ENCODE data around the gene RIMKLA.

Gene RIMKLA

DNA sequence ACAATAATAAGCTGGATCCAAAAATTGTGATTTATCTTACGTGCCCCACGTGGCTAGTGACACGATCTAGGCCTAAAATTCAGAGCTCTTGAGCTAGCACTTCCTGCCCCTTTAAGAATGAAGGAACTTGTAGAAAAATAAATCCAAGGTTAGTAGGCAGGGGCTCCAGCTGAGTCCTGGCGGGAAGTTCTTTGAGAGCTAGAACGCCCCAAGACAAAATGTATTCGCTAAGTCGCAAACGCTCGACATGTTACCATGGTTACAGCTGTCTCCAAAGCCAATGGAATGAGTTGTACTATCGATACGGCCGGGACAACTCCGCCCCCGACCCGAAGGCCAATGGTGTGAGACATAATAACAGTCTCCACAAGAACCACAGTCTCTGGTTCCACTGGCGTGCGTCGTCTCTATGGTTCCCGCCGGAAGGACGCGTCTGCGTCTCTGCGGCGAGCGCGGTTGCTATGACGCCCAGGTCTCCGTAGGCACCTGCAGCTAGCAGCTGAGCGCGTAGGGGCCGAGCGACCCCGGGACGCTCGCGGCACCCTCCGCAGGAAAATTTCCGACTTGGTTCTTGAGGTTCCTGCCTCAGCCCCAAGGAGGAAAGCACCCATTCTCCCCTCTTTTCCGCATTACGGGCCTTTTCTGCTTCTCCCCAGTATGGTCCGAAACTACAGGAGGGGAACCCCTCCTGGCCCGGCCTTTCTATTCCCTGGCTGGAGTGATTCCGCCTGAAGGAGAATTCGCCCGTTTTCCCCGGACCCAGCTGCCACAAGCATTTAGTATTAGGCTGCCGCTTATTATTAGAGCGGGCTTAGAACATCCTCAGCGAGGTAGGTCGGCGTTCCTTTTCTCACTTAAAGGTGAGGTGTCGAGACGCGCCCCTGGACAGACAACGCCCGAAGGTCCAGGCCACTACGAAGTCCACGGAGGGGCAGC is 82.5 kb downstream of the RIMKLA start, which contains the start of gene CCDC30:
Gene CCDC30 (plus strand): TSS at position 459 of the 936 bp plus-strand sequence. CDS start 17,266 bp downstream, outside the sequence.
- Mint-ChIP-seq H3K36me3 (ENCODE audit: low read depth) (peaks cover 20% of the 10 kb centered on the region), H3K27me3 (ENCODE audit: low read depth, poor library complexity) (peaks cover 22% of the 10 kb centered on the region), H3K27ac (peak within 1 kb of the TSS; percentile 95)

DNA sequence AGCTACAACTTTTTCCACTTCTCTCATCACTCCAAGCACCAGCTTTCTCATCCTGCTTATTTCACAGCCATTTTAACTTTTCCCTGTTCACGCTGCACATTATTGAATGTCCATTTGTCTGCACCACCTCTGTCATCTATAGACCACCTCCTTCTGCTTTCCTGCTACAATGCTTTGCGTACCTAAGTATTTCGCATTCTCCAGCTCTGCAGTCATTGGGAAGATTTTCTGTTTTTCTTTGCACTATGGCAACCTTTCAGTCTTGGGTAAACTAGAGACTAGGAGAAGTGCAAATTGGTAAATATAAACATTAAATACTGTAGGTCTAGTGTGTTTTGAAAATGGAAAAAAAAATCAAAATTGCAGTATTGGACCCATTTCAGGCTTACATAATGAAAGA is 83.3 kb downstream of the RIMKLA start:
- Mint-ChIP-seq H3K36me3 (ENCODE audit: low read depth) (peaks cover 14% of the 10 kb centered on the region), H3K4me3 (peak overlapping the region; percentile 79), H3K27ac (no peak overlapping the region), H3K4me1 (peaks cover 26% of the 10 kb centered on the region), H3K9me3 (no peaks in the 10 kb centered on the region), H3K27me3 (ENCODE audit: low read depth, poor library complexity) (peaks cover 28% of the 10 kb centered on the region)
- TF ChIP-seq, protein P1, sequence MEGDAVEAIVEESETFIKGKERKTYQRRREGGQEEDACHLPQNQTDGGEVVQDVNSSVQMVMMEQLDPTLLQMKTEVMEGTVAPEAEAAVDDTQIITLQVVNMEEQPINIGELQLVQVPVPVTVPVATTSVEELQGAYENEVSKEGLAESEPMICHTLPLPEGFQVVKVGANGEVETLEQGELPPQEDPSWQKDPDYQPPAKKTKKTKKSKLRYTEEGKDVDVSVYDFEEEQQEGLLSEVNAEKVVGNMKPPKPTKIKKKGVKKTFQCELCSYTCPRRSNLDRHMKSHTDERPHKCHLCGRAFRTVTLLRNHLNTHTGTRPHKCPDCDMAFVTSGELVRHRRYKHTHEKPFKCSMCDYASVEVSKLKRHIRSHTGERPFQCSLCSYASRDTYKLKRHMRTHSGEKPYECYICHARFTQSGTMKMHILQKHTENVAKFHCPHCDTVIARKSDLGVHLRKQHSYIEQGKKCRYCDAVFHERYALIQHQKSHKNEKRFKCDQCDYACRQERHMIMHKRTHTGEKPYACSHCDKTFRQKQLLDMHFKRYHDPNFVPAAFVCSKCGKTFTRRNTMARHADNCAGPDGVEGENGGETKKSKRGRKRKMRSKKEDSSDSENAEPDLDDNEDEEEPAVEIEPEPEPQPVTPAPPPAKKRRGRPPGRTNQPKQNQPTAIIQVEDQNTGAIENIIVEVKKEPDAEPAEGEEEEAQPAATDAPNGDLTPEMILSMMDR (IDR thresholded peaks at IDR 0.05), result no peak
- no peak for DNase-seq

More for the DNA sequence above, 82.5 kb downstream of the RIMKLA start, which contains the start of gene CCDC30:
- peak; percentile 91 for DNase-seq
- peak within 1 kb of the TSS; percentile 79 for H3K4me3 Mint-ChIP-seq
- no peaks in the 10 kb centered on the region for H3K9me3 Mint-ChIP-seq
- TF ChIP-seq, protein P1 (IDR thresholded peaks at IDR 0.05), result no peak
- peaks cover 29% of the 10 kb centered on the region for H3K4me1 Mint-ChIP-seq

DNA sequence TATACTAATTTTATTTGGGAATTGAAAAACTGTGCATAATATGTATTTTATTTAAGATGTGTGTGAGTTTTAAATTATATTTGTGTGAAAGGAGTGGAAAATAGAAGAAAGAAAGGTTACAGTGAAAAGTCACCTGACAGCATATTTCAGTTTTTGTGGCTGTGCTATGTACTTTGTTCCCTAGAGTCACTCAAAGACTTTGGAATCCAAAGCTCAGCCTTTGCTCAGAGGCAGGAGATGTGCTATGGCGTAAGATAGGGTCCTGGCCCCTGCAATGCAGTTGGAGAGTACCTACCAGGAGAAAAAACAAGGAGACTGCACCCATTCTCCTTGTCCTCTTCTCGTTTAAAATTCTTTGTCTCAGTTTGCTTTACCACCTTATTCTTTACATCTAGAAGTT is 85.4 kb downstream of the RIMKLA start:
- Mint-ChIP-seq H3K4me3 (no peak overlapping the region), H3K27ac (no peak overlapping the region), H3K9me3 (no peaks in the 10 kb centered on the region), H3K4me1 (peaks cover 26% of the 10 kb centered on the region), H3K27me3 (ENCODE audit: low read depth, poor library complexity) (peaks cover 40% of the 10 kb centered on the region), H3K36me3 (ENCODE audit: low read depth) (no peaks in the 10 kb centered on the region)
- TF ChIP-seq, protein P1 (IDR thresholded peaks at IDR 0.05), result no peak
- no peak for DNase-seq

DNA sequence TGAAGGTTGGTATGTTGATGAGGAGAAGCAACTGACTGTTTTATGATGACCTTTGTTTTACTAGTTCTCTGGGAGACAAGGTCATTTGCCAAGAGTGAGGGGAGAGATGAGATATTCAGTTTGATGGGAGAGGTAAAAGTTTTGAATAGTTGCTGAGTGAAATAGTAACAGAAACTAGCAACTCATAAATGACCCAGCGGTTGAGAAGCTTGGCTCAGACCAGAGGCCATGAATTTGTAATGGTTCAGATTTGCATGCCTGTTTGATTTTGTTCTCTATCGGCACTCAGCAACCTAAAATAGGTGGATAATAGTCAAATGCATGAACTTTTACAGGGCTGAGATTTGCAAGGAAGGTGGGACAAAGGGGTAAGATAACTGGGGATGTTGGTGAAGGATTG is 89.1 kb downstream of the RIMKLA start:
- Mint-ChIP-seq H3K4me3 (no peak overlapping the region), H3K27ac (no peak overlapping the region), H3K9me3 (no peaks in the 10 kb centered on the region), H3K27me3 (ENCODE audit: low read depth, poor library complexity) (peaks cover 33% of the 10 kb centered on the region), H3K4me1 (peaks cover under 1% of the 10 kb centered on the region), H3K36me3 (ENCODE audit: low read depth) (no peaks in the 10 kb centered on the region)
- TF ChIP-seq, protein P1 (IDR thresholded peaks at IDR 0.05), result no peak
- no peak for DNase-seq
